Endothelial cell of umbilical vein (primary cell): ENCODE data around the gene CGNL1. TPM values are rescaled to one million over a fixed set of nuclear protein-coding genes. Genes with fewer than 3 reads are reported as not detected.

ENCODE experiments used
- BruUV-seq: library from RNA; stranded (reverse); fragments of 400-500 nt; replicated peaks from 2 replicates; lab custom pipeline; 2021; lab: Mats Ljungman, UMichigan
- CTCF ChIA-PET: fragments of 300-600, 350-600 bp; sonication (Branson Sonifier 250); formaldehyde crosslinking; loops from one replicate; lab custom pipeline; 2021; ENCODE audit warnings: antibody characterized with exemption, inconsistent platforms; lab: Charles Lee
- POLR2A ChIA-PET: fragments of 300-600, 350-600 bp; sonication (Branson Sonifier 250); formaldehyde crosslinking; loops from one replicate; lab custom pipeline; 2021; ENCODE audit warnings: antibody characterized with exemption, inconsistent platforms; lab: Charles Lee
- DNase-seq: peaks from one replicate; pipeline ENCODE4 v3.0.0-alpha.2; 2011; ENCODE audit warnings: low read depth, low spot score
- FAIRE-seq: peaks from 2 replicates; lab custom pipeline; 2011; peaks lifted over from hg19 to GRCh38; lab: Jason Lieb, UNC
- H2AFZ ChIP-seq: 2 replicates; pipeline ENCODE4 v1.6.0; 2012; ENCODE audit warnings: low read depth, low read length, control low read depth, inconsistent platforms
- H3K27ac ChIP-seq: 2 replicates; pipeline ENCODE4 v1.5.1; 2011; ENCODE audit warnings: low read depth, mild to moderate bottlenecking, control low read depth, low read length, moderate library complexity; ENCODE audit not compliant: insufficient read depth
- H3K27me3 ChIP-seq, 2 experiments: 2 replicates each; pipeline versions ENCODE4 v1.6.0 to v1.6.1; 2011; ENCODE audit warnings: low read length in 2 of 2, mixed read lengths in 1 of 2; ENCODE audit not compliant: control insufficient read depth in 2 of 2, insufficient read depth in 2 of 2
- H3K36me3 ChIP-seq, 2 experiments: 2 replicates in 1 of 2; 3 replicates in 1 of 2; pipeline ENCODE4 v1.5.1; 2011; ENCODE audit warnings: low read length in 2 of 2, mild to moderate bottlenecking in 1 of 2, moderate library complexity in 1 of 2; ENCODE audit not compliant: control insufficient read depth in 2 of 2, insufficient read depth in 2 of 2; ENCODE audit errors: extremely low read depth in 1 of 2
- H3K4me1 ChIP-seq: 3 replicates; pipeline ENCODE4 v1.5.1; 2011; ENCODE audit warnings: mild to moderate bottlenecking, low read length; ENCODE audit not compliant: control insufficient read depth, insufficient read depth; ENCODE audit errors: extremely low read depth
- H3K4me2 ChIP-seq: 2 replicates; pipeline ENCODE4 v1.6.1; 2011; ENCODE audit warnings: low read length, control low read depth, mixed read lengths; ENCODE audit not compliant: insufficient read depth
- H3K4me3 ChIP-seq, 3 experiments: fragments of 200-600 bp in 1 of 3; sonication (generic), shearing (Covaris generic) in 1 of 3; replicated peaks in 1 of 3; 2 replicates each; pipeline ENCODE4 v1.5.1; 2011 to 2016; ENCODE audit warnings: control low read depth in 3 of 3, low read length in 3 of 3, mild to moderate bottlenecking in 2 of 3, inconsistent platforms in 1 of 3, low read depth in 1 of 3, moderate library complexity in 1 of 3; ENCODE audit not compliant: insufficient read depth in 1 of 3
- H3K79me2 ChIP-seq: 2 replicates; pipeline ENCODE4 v1.6.0; 2012; ENCODE audit warnings: low read length, inconsistent platforms; ENCODE audit not compliant: control insufficient read depth, insufficient read depth
- H3K9ac ChIP-seq: replicated peaks from 2 replicates; pipeline ENCODE3; 2011; ENCODE audit warnings: low read length, control low read depth; ENCODE audit not compliant: insufficient read depth; ENCODE audit errors: extremely low read depth
- H3K9me1 ChIP-seq: replicated peaks from 3 replicates; pipeline ENCODE4 v1.6.0; 2011; ENCODE audit warnings: mild to moderate bottlenecking, low read length; ENCODE audit not compliant: control insufficient read depth, insufficient read depth; ENCODE audit errors: extremely low read depth
- H3K9me3 ChIP-seq: replicated peaks from 2 replicates; pipeline ENCODE4 v1.5.1; 2012; ENCODE audit warnings: low read length, inconsistent platforms; ENCODE audit not compliant: control insufficient read depth, insufficient read depth
- H4K20me1 ChIP-seq: replicated peaks from 2 replicates; pipeline ENCODE3; 2011; ENCODE audit warnings: mild to moderate bottlenecking, low read length; ENCODE audit not compliant: control insufficient read depth, insufficient read depth; ENCODE audit errors: extremely low read depth
- CTCF ChIP-seq, 2 donors: IDR thresholded peaks; 1 replicate in 1 of 2; 2 replicates in 1 of 2; pipeline ENCODE4 v1.5.1; 2011; ENCODE audit warnings: low read length in 2 of 2, mild to moderate bottlenecking in 2 of 2, moderate library complexity in 2 of 2, control low read depth in 1 of 2, inconsistent platforms in 1 of 2, low read depth in 1 of 2; ENCODE audit not compliant: insufficient read depth in 1 of 2; ENCODE audit errors: extremely low read depth in 1 of 2
- EZH2 ChIP-seq: IDR thresholded peaks from 2 replicates; pipeline ENCODE4 v1.6.1; 2012; ENCODE audit warnings: borderline replicate concordance, low read depth, mild to moderate bottlenecking, moderate library complexity, low read length, inconsistent platforms; ENCODE audit not compliant: severe bottlenecking
- FOS ChIP-seq: IDR thresholded peaks from 2 replicates; pipeline ENCODE4 v1.6.1; 2011; ENCODE audit warnings: mild to moderate bottlenecking, low read length, moderate library complexity, borderline replicate concordance; ENCODE audit not compliant: insufficient read depth
- GATA2 ChIP-seq: IDR thresholded peaks from 2 replicates; pipeline ENCODE4 v1.7.0; 2011; ENCODE audit warnings: low read depth, mild to moderate bottlenecking, moderate library complexity, mixed read lengths, low read length; ENCODE audit not compliant: insufficient read length, insufficient read depth
- JUN ChIP-seq: IDR thresholded peaks from 2 replicates; pipeline ENCODE4 v1.6.1; 2011; ENCODE audit warnings: borderline replicate concordance, low read depth; ENCODE audit not compliant: insufficient read length, insufficient read depth
- MAX ChIP-seq: IDR thresholded peaks from 2 replicates; pipeline ENCODE4 v1.6.1; 2011; ENCODE audit not compliant: insufficient read depth, insufficient read length
- MYC ChIP-seq: IDR thresholded peaks from one replicate; pipeline ENCODE4 v1.6.1; 2011; ENCODE audit warnings: mild to moderate bottlenecking, low read depth, low read length
- POLR2A ChIP-seq: IDR thresholded peaks from 2 replicates; pipeline ENCODE4 v1.6.1; 2012; ENCODE audit warnings: low read depth, mild to moderate bottlenecking, control low read depth, low read length
- POLR2AphosphoS5 ChIP-seq: IDR thresholded peaks from 2 replicates; pipeline ENCODE4 v1.6.1; 2012; ENCODE audit warnings: low read depth, mild to moderate bottlenecking, control low read depth, low read length, moderate library complexity; ENCODE audit not compliant: insufficient read depth
- dilution Hi-C: fragments of 300-500 bp; cut with MboI; formaldehyde crosslinking; loops from one replicate; pipeline ENCODE4 v1.15.0; 2019; ENCODE audit warnings: low sequenced_read_pairs; ENCODE audit not compliant: extremely low pct_ligation_motif_present
- intact Hi-C: fragments of 100-400 bp; cut with micrococcal nuclease; formaldehyde crosslinking; loops from one replicate; pipeline ENCODE4 v1.10.0; 2022
- polyA plus RNA-seq, 4 experiments: library from polyadenylated mRNA; depleted of rRNA in 3 of 4; stranded (reverse) in 3 of 4; unstranded in 1 of 4; fragments of >200 nt; gene quantifications; 2 replicates each; pipeline versions ENCODE4 v1.2.1 to v1.2.3, GENCODE V29; 2011 to 2012; ENCODE audit warnings: missing spikeins in 1 of 4
- total RNA-seq: library from RNA; stranded (reverse); gene quantifications from 2 replicates; pipeline ENCODE4 v1.2.3, GENCODE V29; 2021

The CGNL1 gene
- total and polyA plus RNA-seq, 2 donors (not counting 3 experiments of a cell fraction or from before 2014, with no cell fraction given) = 6.9 to 27.1 TPM

DNA sequence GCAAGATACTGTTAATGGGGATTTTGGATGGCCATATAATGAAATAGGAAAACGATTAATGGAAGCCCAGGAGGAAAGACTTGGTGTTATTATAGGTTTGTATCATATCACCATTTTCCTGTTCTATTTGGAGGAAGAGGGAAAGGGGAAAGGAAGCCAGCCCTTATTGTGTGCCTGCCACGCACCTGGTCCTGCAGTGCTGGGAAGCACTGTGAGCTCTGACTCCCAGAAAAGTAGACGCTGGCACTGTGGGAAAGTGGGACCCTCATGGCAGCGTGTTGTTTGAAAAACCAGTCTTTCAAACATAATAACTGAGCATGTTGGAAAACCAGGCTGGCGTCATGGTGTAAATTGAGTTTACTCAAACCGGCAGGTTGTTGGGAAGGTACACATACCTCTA lies 22.0 kb downstream of the CGNL1 start:
- Histone ChIP-seq H3K79me2 (no peaks in the 10 kb centered on the region), H3K36me3 (no peaks in the 10 kb centered on the region), H3K27me3 (no peaks in the 10 kb centered on the region), H3K27ac (no peak overlapping the region), H2AFZ (no peak overlapping the region), H3K4me1 (peaks cover 31% of the 10 kb centered on the region), H3K9me1 (no peaks in the 10 kb centered on the region), H3K4me2 (no peak overlapping the region), H3K4me3 (no peak overlapping the region), H3K9ac (no peak overlapping the region), H4K20me1 (no peaks in the 10 kb centered on the region), H3K9me3 (no peaks in the 10 kb centered on the region)
- no peak for TF ChIP-seq MAX
- TF ChIP-seq POLR2AphosphoS5 = no peak
- TF ChIP-seq EZH2 = no peak
- TF ChIP-seq CTCF (IDR thresholded peaks at IDR 0.05; ENCODE audit: extremely low read depth in 1 of 2, insufficient read depth in 1 of 2, low read depth in 1 of 2, low read length in 2 of 2) = no peak
- no peak for TF ChIP-seq POLR2A
- no peak for TF ChIP-seq MYC
- no peak for TF ChIP-seq JUN
- TF ChIP-seq FOS = no peak
- TF ChIP-seq GATA2 = no peak
- POLR2A ChIA-PET = no interaction called here
- intact Hi-C loops = no loop called here
- peak; percentile 60 for FAIRE-seq
- no TSS peak for BruUV-seq
- CTCF ChIA-PET = no interaction called here
- dilution Hi-C loops = no loop called here
- no peak for DNase-seq
